Neutrophil (primary cell): Measurements from ENCODE around the gene ZNF69.
"Not testable (repeated sequence)": the region's sequence is repeated elsewhere in the genome, so short reads cannot be mapped to it uniquely, and the experiment has no call there.

Source experiments
- H3K27ac ChIP-seq: fragments of 200-600 bp; sonication (generic); 2 replicates; pipeline ENCODE4 v1.5.1; 2016; ENCODE audit warnings: mild to moderate bottlenecking, moderate library complexity
- H3K27me3 ChIP-seq: fragments of 200-600 bp; sonication (generic); 2 replicates; pipeline ENCODE4 v1.6.0; 2016; ENCODE audit warnings: mild to moderate bottlenecking
- H3K36me3 ChIP-seq: fragments of 200-600 bp; sonication (generic); 2 replicates; pipeline ENCODE4 v1.5.1; 2017
- H3K4me1 ChIP-seq, 2 experiments: fragments of 200-600 bp in 1 of 2; sonication (generic) in 1 of 2; 1 replicate in 1 of 2; 2 replicates in 1 of 2; pipeline versions ENCODE4 v1.5.1 to v1.6.1; 2013 to 2016; ENCODE audit warnings: low read depth in 1 of 2, low read length in 1 of 2, mild to moderate bottlenecking in 1 of 2, moderate library complexity in 1 of 2; ENCODE audit not compliant: control insufficient read depth in 1 of 2, insufficient read depth in 1 of 2
- H3K4me3 ChIP-seq, 2 experiments: fragments of 200-600 bp in 1 of 2; sonication (generic) in 1 of 2; 1 replicate in 1 of 2; 2 replicates in 1 of 2; pipeline ENCODE4 v1.5.1; 2013 to 2016; ENCODE audit warnings: low read depth in 1 of 2, low read length in 1 of 2, mild to moderate bottlenecking in 1 of 2, moderate library complexity in 1 of 2
- H3K9me3 ChIP-seq: fragments of 200-600 bp; sonication (generic); 2 replicates; pipeline ENCODE4 v1.5.1; 2016
- CTCF ChIP-seq: fragments of 200-600 bp; sonication (generic); IDR thresholded peaks from 2 replicates; pipeline ENCODE4 v1.5.1; 2016; ENCODE audit warnings: antibody characterized with exemption

ZNF69 gene

DNA sequence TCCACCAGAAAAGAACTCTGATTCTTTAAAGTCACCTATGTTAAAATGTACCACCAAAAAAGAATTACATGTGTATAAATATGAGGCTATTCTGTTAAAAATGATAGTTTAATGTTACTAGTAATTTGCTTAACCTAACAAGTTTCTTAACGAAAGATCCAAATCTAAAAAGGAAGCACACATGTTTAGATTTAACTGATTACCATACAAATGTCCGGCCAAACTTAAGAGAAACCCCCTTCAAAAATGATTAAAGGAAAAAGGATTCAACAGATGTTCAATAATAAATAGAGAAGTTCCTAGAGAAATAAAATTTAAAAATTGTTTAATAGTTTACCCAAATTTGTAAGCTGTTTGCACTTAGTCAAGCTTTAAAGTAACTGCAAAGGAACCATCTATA lies 5.0 kb upstream of the ZNF69 start:
- Histone ChIP-seq H3K9me3 (no peaks in the 10 kb centered on the region), H3K36me3 (no peaks in the 10 kb centered on the region), H3K27me3 (no peaks in the 10 kb centered on the region), H3K4me3 (no peak overlapping the region), H3K27ac (no peak overlapping the region), H3K4me1 (peaks cover 5 to 10% of the 10 kb centered on the region in 2 experiments)
- TF ChIP-seq CTCF, result no peak

DNA sequence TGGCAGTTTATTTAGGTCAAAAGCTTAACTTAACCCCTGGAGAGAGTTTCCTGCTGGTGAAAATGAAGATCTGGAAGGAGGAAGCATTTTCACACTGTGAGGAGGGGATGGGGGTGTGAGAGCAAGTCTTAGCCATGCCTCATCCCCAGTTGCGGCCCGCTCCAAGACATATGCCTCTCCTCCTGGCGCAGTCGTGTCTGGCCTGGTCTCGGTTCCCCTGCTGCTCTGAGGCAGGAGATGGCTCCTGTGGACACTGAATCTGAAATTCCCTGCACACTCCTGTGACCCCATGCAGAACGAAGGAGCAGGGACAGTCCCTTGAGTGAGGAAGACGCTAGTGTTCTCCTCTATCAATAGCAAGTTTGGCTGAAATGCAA lies 360 bp upstream of the ZNF69 start:
- peaks cover 16% of the 10 kb centered on the region in 2 experiments for H3K4me1 ChIP-seq
- no peaks in the 10 kb centered on the region for H3K27me3 ChIP-seq
- no peaks in the 10 kb centered on the region for H3K9me3 ChIP-seq
- peak overlapping the region; percentile 51 to 62 for H3K4me3 ChIP-seq
- H3K36me3 ChIP-seq, result no peaks in the 10 kb centered on the region
- H3K27ac ChIP-seq, result no peak overlapping the region
- TF ChIP-seq CTCF, result no peak

- not testable (repeated sequence) for H3K9me3 ChIP-seq, H3K4me3 ChIP-seq, H3K27me3 ChIP-seq, H3K27ac ChIP-seq, H3K36me3 ChIP-seq
- peaks cover 16% of the 10 kb centered on the region in 2 experiments for H3K4me1 ChIP-seq
Observed at GRCh38 chr19:11889901-11890300, 2.3 kb downstream of the ZNF69 start.

DNA sequence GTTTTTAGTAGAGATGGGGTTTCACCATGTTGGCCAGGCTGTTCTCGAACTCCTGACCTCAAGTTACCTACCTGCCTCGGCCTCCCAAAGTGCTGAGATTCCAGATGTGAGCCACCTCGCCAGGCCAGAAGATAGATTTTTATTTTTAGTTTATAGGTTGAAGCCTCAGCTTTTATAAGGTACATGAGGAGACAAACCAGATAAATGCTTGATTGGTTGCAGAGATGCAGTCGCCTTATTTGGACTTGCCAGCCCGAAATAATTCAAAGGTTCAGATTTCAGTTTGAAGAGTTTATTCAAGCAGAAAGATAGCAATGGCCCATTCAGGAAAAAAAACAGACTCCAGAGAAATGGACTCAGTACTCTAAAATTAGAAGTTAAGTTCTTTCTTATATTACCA lies 3.1 kb downstream of the ZNF69 start:
- Histone ChIP-seq H3K4me3 (no peak overlapping the region), H3K4me1 (peaks cover 16% of the 10 kb centered on the region in 2 experiments), H3K27ac (no peak overlapping the region), H3K27me3 (no peaks in the 10 kb centered on the region), H3K9me3 (no peaks in the 10 kb centered on the region), H3K36me3 (no peaks in the 10 kb centered on the region)
- no peak for TF ChIP-seq CTCF

- H3K36me3 ChIP-seq, result no peaks in the 10 kb centered on the region
- no peak overlapping the region for H3K4me3 ChIP-seq
- TF ChIP-seq CTCF, result no peak
- H3K4me1 ChIP-seq, result no peaks in the 10 kb centered on the region
- H3K9me3 ChIP-seq, result no peaks in the 10 kb centered on the region
- no peak overlapping the region for H3K27ac ChIP-seq
- H3K27me3 ChIP-seq, result no peaks in the 10 kb centered on the region
Observed at GRCh38 chr19:11894851-11895250, 7.3 kb downstream of the ZNF69 start.

GRCh38 chr19:11902228-11902627 lies 14.6 kb downstream of the ZNF69 start:
- TF ChIP-seq CTCF, result no peak
- H3K36me3 ChIP-seq, result no peaks in the 10 kb centered on the region
- H3K4me1 ChIP-seq, result no peaks in the 10 kb centered on the region
- no peak overlapping the region for H3K27ac ChIP-seq
- no peak overlapping the region for H3K4me3 ChIP-seq
- H3K9me3 ChIP-seq, result peaks cover 39% of the 10 kb centered on the region
- no peaks in the 10 kb centered on the region for H3K27me3 ChIP-seq
